Left ventricle myocardium superior (tissue), 1 donor: Measurements from ENCODE around the gene TMEM44. TPM values are rescaled to one million over a fixed set of nuclear protein-coding genes. Genes with fewer than 3 reads are reported as not detected.
"Not testable (repeated sequence)": the region's sequence is repeated elsewhere in the genome, so short reads cannot be mapped to it uniquely, and the experiment has no call there.

Experiments
- ATAC-seq: fragments of 200-7000 bp; cut with Tn5 transposase; one replicate; pipeline ENCODE4 v1.9.1; 2020; ENCODE audit warnings: mild to moderate bottlenecking, moderate library complexity
- DNase-seq: peaks from one replicate; pipeline ENCODE4 v3.0.0-alpha.2; 2020
- intact Hi-C: fragments of 100-400 bp; cut with micrococcal nuclease; formaldehyde crosslinking; loops from one replicate; pipeline ENCODE4 v1.11.0; 2022
- total RNA-seq: library from RNA; stranded (reverse); fragmentation: NEBNext Ultra II Directional; extraction: Animal tissue kit (Norgen Biotek cat#: 25700); gene quantifications from one replicate; pipeline ENCODE4 v1.2.1, GENCODE V29; 2021
- donor health status: DM: no; HTN: yes; CAD: no; lungs with severe emphysema.

The TMEM44 gene
- total RNA-seq, 1 donor from 2014 or later, result 5.3 TPM

DNA sequence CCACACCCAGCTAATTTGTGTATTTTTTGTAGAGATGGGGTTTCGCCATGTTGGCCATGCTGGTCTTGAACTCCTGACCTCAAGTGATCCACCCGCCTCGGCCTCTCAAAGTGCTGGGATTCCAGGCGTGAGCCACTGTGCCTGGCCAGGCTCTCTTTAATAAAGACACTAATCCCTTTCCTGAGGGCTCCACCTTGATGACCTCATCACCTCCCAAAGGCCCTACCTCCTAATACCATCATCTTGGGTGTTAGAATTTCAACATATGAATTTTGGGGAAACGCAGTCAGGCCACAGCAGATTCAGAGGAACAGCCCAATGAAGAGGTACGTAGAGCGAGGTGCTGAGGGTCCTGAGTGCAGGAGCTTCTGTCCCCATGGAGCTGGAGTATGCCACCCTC is 87.7 kb downstream of the TMEM44 start:
- intact Hi-C loops, ATAC-seq, DNase-seq: not testable (repeated sequence)

DNA sequence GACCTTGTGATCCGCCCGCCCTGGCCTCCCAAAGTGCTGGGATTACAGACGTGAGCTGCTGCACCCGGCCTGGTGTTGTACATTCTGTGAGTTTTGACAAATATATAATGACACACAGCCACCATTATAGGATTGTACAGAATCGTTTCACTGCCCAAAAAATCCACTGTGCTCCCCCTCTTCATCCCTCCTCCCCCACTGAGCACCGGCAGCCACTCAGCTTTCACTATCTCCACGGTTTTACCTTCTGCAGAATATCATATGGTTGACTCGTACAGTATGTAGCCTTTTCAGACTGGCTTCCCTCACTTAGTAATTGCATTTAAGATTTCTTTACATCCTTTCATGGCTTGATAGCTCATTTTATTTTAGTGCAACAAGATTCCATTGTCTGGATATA is 89.7 kb downstream of the TMEM44 start:
- DNase-seq (no peak), ATAC-seq (no peak)
- intact Hi-C loops, result no loop called here

DNA sequence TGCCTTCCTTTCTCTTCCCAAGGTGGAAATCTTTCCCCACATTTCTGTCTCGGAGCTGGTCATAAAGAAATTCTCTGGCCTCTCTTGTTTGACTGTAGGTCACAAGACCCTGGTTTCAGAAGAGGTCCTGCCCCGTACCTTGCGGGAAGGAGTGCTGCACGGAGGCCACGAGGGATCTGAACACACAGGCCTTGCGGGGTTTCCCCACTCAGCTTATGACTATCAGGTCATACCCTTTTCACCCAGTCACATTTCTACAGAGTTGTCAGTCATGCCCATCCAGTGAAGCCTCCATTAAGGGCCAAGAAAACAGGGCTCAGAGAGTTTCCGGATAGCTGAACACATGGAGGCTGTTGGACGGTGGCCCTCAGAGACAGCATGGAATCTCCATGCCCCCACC is 91.7 kb downstream of the TMEM44 start:
- no peak for ATAC-seq
- DNase-seq, result no peak
- intact Hi-C loops, result no loop called here

DNA sequence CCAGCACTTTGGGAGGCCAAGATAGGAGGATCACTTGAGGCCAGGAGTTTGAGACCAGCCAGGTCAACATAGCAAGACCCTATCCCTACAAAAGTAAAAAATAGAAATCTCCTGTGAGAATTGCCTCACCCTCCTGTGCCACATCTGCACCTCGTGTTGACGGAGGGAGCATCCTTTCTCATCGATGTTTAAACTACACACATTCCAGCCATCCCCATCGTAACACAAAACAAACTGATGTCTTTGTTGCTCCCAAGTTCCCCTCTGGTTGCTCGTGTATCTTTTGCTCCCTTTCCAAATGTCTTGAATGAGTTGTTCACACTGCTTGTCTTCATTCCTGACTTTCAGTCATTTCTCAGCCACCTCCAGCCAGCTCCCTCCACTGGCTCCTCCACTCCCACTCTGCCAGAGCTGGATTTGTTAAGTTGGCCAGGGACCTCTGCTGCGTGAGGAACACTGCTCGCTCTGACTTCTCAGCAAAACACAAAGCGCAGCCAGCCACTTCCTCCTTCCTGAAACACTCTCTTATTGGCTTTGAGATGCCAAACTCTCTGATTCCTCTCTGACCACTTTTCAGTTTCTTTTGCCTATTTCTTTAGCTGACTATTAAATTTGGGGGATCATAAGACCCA is 92.8 kb downstream of the TMEM44 start:
- DNase-seq, result peak; percentile 37
- intact Hi-C loops, result no loop called here
- peak; percentile 44 for ATAC-seq

DNA sequence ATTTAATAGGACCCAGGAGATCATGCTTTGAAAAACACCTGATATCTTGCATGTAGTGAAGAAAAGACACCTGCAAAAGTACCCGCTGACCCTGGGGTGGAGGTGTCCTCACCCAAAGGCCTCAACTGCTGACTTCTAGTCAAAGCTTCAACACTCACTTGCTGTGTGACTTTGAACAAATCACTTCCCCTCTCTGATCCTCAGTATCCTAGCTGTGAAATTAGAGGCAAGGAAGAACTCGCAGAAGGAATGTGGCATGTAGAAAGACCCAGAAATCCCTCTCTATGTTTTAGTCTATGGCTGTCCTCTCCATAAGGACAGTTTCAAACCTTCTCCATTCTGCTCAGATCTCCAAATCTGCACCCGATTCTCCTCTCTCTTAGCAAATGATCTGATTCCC is 93.7 kb downstream of the TMEM44 start:
- ATAC-seq (no peak), DNase-seq (no peak)
- intact Hi-C loops, result no loop called here

DNA sequence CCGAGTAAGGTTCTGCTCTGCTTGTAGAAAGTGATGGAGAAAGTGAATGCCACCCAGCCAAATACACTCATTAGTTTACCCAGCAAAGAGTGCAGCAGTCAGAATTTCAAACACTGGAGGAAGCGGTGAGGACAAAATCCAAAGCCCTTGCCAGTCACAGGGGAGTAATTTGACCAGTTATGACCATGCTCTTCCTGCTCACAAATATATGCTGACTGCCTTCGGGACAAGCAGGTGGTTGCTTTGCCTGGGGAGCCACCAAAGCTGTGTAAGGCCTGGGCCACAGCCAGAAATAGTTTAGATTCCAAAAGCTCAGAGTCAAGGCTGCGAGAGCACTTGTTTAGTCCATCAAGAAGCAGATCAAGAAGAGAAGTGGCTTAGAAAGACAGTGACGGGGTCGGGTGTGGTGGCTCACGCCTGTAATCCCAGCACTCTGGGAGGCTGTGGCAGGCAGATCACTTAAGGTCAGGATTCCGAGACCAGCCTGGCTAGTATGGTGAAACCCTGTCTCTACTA is 95.4 kb downstream of the TMEM44 start:
- intact Hi-C loops, result no loop called here
- ATAC-seq, result peak; percentile 45

More for the DNA sequence above, 95.4 kb downstream of the TMEM44 start:
- DNase-seq, result no peak

Other genes starting within 250 kb of the TMEM44 start
- gene GP5, start 234.2 kb downstream of the TMEM44 start, total RNA-seq, result not detected
- 41.4 TPM for gene ATP13A3, start 146.4 kb downstream of the TMEM44 start, total RNA-seq
- gene LSG1, start 38.8 kb upstream of the TMEM44 start, total RNA-seq, result 21.4 TPM
- 13.9 TPM for gene FAM43A, start 52.5 kb upstream of the TMEM44 start, total RNA-seq